ENCODE results near the gene USP25.

USP25 gene

DNA sequence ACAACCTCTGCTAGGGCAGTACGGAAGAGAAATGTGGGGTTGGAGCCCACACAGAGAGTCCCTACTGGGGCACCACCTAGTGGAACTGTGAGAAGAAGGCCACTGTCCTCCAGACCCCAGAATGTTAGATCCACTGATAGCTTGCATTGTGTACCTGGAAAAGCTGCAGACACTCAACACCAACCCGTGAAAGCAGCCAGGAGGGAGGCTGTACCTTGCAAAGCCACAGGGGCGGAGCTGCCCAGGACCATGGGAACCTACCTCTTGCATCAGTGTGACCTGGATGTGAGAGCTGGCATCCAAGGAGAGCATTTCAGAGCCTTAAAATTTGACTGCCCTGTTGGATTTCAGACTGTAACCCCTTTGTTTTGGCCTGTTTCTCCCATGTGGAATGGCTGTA lies 85.5 kb downstream of the USP25 start:
- Histone ChIP-seq H3K36me3 (ENCODE audit: insufficient read depth, low read length) (peaks cover 69% of the 10 kb centered on the region), H3K9me3 (ENCODE audit: low read depth, low read length) (peaks cover 9% of the 10 kb centered on the region; the same call in 1 of the 2 replicates), H3K9ac (ENCODE audit: insufficient read length) (no peak overlapping the region), H3K4me3 (no peak overlapping the region), H3K27ac (no peak overlapping the region)
- DNase-seq (ENCODE audit: low read depth, low spot score) = no peak
- no peak for TF ChIP-seq EZH2 (IDR thresholded peaks at IDR 0.05)
- no peak for TF ChIP-seq POLR2AphosphoS5 (IDR thresholded peaks at IDR 0.05; ENCODE audit: borderline replicate concordance, low read depth, low read length)
- no peak for TF ChIP-seq FOXP2 (optimal IDR thresholded peaks at IDR 0.05; ENCODE audit: control extremely low read depth, extremely low read length, insufficient read depth)

DNA sequence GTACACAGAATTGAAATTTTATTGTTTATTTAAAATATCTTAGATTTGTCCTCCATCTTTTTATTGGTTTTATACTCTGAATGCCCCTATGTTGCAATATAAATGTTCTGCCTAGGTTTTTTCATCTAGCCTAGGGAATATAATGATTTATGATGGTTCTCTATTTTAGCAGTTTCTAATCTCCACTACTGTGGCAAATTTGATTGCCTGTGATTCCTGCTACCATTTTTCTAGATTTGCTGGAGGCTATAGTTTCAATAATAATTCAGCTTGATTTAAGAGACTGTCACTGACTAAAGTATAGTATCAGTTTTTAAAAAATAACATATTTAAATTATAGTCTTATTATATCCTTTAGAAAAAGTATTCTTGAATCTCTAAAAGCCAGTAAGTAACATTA lies 90.5 kb downstream of the USP25 start:
- Histone ChIP-seq H3K9me3 (ENCODE audit: low read depth, low read length) (no peaks in the 10 kb centered on the region), H3K36me3 (ENCODE audit: insufficient read depth, low read length) (peaks cover 39% of the 10 kb centered on the region), H3K4me3 (no peak overlapping the region), H3K9ac (ENCODE audit: insufficient read length) (no peak overlapping the region), H3K27ac (peak overlapping the region; percentile 32; the same call in 1 of the 2 replicates)
- TF ChIP-seq POLR2AphosphoS5 (IDR thresholded peaks at IDR 0.05; ENCODE audit: borderline replicate concordance, low read depth, low read length) (no peak), FOXP2 (optimal IDR thresholded peaks at IDR 0.05; ENCODE audit: control extremely low read depth, extremely low read length, insufficient read depth) (no peak), EZH2 (IDR thresholded peaks at IDR 0.05) (no peak)
- DNase-seq (ENCODE audit: low read depth, low spot score) = peak; percentile 64

DNA sequence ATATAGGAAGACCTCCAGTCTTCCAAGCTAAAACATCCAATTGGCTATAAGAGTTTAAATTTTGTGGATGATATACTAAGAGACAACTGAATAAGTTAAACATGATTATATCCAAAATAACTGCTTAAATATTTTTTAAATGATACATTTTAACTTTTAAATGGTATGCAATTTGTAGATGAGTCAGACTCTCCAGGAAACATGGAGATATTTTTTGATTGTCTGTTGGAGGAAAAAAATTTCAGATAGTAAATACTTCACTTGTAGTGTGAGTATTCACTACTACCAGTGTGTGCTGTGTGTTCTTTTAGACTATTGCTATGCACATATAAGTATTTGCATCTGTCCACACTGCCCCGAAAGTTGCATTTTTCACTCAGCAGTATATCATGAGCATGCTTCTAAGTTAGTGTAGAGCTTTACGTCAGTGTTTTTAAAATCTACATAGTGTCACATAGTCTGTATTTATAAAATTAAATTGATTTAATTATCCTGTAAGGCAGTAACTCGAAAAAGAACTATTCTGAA lies 91.1 kb downstream of the USP25 start:
- DNase-seq (ENCODE audit: low read depth, low spot score) = no peak
- no peak overlapping the region for H3K4me3 ChIP-seq
- TF ChIP-seq POLR2AphosphoS5 (IDR thresholded peaks at IDR 0.05; ENCODE audit: borderline replicate concordance, low read depth, low read length) = no peak
- no peak for TF ChIP-seq FOXP2 (optimal IDR thresholded peaks at IDR 0.05; ENCODE audit: control extremely low read depth, extremely low read length, insufficient read depth)
- no peak for TF ChIP-seq EZH2 (IDR thresholded peaks at IDR 0.05)
- H3K27ac ChIP-seq = peak overlapping the region; percentile 32; the same call in 1 of the 2 replicates
- no peaks in the 10 kb centered on the region for H3K9me3 ChIP-seq (ENCODE audit: low read depth, low read length)
- peaks cover 35% of the 10 kb centered on the region for H3K36me3 ChIP-seq (ENCODE audit: insufficient read depth, low read length)
- no peak overlapping the region for H3K9ac ChIP-seq (ENCODE audit: insufficient read length)

DNA sequence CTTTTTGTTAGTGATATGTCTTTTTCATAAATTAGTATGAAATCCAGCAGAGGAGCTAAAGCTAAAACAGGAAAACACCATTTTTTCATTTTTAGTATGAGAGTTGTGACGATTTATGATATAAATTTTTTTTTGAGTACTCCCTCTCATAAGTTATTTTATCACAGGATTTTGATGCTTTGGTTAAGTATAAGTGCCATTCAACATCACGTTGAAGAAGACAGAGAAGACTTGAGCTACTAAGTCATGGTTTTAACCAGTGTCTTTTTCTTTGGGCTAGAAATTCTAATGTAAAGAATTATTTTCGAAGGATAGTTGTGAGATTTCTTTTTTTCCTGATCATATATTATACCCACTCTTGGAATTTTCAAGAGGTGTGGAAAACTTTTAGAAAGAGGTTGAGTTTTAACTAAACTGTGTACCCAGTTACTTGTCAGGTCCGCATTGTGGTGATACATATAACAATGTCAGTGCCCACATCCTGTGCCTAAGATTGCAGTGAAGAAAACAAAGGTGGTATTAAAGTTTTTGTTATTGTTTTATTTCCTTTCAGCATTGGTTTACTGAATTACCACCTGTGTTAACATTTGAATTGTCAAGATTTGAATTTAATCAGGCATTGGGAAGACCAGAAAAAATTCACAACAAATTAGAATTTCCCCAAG lies 93.8 kb downstream of the USP25 start:
- no peak overlapping the region for H3K4me3 ChIP-seq
- peaks cover 28% of the 10 kb centered on the region for H3K36me3 ChIP-seq (ENCODE audit: insufficient read depth, low read length)
- H3K9ac ChIP-seq (ENCODE audit: insufficient read length) = no peak overlapping the region
- TF ChIP-seq EZH2 (IDR thresholded peaks at IDR 0.05) = no peak
- TF ChIP-seq POLR2AphosphoS5 (IDR thresholded peaks at IDR 0.05; ENCODE audit: borderline replicate concordance, low read depth, low read length) = no peak
- TF ChIP-seq FOXP2 (optimal IDR thresholded peaks at IDR 0.05; ENCODE audit: control extremely low read depth, extremely low read length, insufficient read depth) = no peak
- H3K27ac ChIP-seq = no peak overlapping the region
- no peaks in the 10 kb centered on the region for H3K9me3 ChIP-seq (ENCODE audit: low read depth, low read length)
- DNase-seq (ENCODE audit: low read depth, low spot score) = no peak

DNA sequence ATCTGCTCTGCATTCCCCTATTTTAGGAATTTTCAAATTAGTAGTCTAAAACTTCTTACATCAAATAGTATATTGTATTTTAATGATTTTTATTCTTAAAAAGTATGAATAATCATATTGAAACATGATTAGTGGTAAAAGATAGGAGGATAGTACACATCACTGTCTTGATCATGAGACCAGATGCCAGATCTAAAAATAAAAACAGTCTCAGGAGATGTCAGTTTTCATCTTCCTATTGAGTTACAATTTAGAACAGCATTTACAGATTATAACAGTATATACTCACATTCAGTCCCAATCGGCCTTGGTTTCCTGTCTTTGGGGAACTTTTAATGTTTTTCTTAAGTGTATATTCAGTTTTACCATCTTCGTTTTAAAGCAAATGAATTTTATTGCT lies 95.9 kb downstream of the USP25 start:
- DNase-seq (ENCODE audit: low read depth, low spot score) = no peak
- H3K27ac ChIP-seq = no peak overlapping the region; the same call in 1 of the 2 replicates
- TF ChIP-seq POLR2AphosphoS5 (IDR thresholded peaks at IDR 0.05; ENCODE audit: borderline replicate concordance, low read depth, low read length) (no peak), FOXP2 (optimal IDR thresholded peaks at IDR 0.05; ENCODE audit: control extremely low read depth, extremely low read length, insufficient read depth) (no peak), EZH2 (IDR thresholded peaks at IDR 0.05) (no peak)
- H3K4me3 ChIP-seq = no peak overlapping the region
- no peaks in the 10 kb centered on the region for H3K9me3 ChIP-seq (ENCODE audit: low read depth, low read length)
- H3K36me3 ChIP-seq (ENCODE audit: insufficient read depth, low read length) = peaks cover 36% of the 10 kb centered on the region
- H3K9ac ChIP-seq (ENCODE audit: insufficient read length) = no peak overlapping the region

DNA sequence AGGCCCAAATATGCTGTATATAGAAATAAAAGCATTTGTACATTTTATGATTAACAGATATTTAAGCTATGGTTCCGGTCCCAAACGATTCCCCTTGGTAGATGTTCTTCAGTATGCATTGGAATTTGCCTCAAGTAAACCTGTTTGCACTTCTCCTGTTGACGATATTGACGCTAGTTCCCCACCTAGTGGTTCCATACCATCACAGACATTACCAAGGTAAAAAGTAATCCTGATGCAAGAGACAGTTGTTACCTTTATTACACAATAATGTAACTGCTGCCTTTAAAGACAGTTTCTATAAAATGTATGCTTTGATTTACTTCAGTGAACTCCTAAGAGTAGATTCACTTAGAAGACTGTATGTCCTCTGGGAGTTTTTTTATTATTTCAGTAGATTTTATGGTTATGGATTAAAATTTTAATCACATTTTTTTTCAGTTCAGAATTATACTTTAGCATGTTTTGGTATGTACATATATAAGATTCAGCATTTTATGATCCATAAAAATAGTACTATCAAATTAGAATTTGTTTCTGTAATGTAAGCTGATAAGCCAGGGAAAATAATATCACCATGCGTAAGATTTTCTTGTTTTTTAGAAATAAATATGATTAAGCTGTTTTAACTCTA lies 96.5 kb downstream of the USP25 start:
- TF ChIP-seq POLR2AphosphoS5 (IDR thresholded peaks at IDR 0.05; ENCODE audit: borderline replicate concordance, low read depth, low read length) (no peak), EZH2 (IDR thresholded peaks at IDR 0.05) (no peak), FOXP2 (optimal IDR thresholded peaks at IDR 0.05; ENCODE audit: control extremely low read depth, extremely low read length, insufficient read depth) (no peak)
- Histone ChIP-seq H3K9me3 (ENCODE audit: low read depth, low read length) (no peaks in the 10 kb centered on the region), H3K9ac (ENCODE audit: insufficient read length) (peak overlapping the region; percentile 8), H3K4me3 (no peak overlapping the region), H3K27ac (peak overlapping the region; percentile 4), H3K36me3 (ENCODE audit: insufficient read depth, low read length) (peaks cover 41% of the 10 kb centered on the region)
- no peak for DNase-seq (ENCODE audit: low read depth, low spot score)

DNA sequence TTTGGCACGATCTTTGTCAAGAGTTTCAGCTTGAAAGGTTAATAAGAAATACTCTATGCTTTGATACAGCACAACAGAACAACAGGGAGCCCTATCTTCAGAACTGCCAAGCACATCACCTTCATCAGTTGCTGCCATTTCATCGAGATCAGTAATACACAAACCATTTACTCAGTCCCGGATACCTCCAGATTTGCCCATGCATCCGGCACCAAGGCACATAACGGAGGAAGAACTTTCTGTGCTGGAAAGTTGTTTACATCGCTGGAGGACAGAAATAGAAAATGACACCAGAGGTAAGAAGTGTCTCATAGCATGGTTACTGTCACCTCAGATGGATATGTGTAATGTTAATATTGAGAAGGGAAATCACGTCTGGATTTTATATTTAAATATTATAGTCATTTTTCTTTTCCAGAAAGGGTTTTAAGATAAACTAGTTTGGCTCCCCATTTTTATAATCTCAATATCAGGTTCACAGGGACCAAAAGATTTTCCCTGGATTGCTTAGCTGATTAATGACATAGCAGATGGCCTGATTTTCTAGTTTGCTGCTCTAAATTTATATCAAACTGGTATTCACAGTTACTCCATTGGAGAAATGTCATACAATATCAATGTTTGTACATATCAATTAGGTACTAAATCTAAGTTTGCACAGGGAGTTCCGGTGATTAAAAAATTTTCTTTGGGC lies 97.3 kb downstream of the USP25 start:
- Histone ChIP-seq H3K4me3 (no peak overlapping the region), H3K9ac (ENCODE audit: insufficient read length) (no peak overlapping the region), H3K36me3 (ENCODE audit: insufficient read depth, low read length) (peaks cover 47% of the 10 kb centered on the region), H3K9me3 (ENCODE audit: low read depth, low read length) (no peaks in the 10 kb centered on the region), H3K27ac (peak overlapping the region; percentile 4)
- TF ChIP-seq FOXP2 (optimal IDR thresholded peaks at IDR 0.05; ENCODE audit: control extremely low read depth, extremely low read length, insufficient read depth) (no peak), EZH2 (IDR thresholded peaks at IDR 0.05) (no peak), POLR2AphosphoS5 (IDR thresholded peaks at IDR 0.05; ENCODE audit: borderline replicate concordance, low read depth, low read length) (no peak)
- no peak for DNase-seq (ENCODE audit: low read depth, low spot score)

DNA sequence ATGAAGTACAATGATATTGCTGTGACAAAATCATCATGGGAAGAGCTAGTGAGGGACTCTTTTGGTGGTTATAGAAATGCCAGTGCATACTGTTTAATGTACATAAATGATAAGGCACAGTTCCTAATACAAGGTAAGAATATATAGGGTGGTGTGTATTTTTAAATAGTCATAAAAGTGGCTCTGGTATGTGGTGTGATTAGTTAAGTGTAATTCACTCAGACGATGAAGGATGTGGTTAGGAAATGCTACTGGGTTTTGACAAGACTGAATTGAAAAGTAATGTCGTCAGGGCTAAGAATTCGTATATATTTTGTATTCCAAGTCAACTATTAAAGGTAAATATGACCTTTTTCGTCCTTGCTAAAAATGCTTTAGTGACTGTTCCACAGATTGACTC lies 101.7 kb downstream of the USP25 start:
- no peak overlapping the region for H3K4me3 ChIP-seq
- peaks cover 44% of the 10 kb centered on the region for H3K36me3 ChIP-seq (ENCODE audit: insufficient read depth, low read length)
- no peak overlapping the region for H3K27ac ChIP-seq
- H3K9ac ChIP-seq (ENCODE audit: insufficient read length) = no peak overlapping the region
- no peak for DNase-seq (ENCODE audit: low read depth, low spot score)
- no peaks in the 10 kb centered on the region for H3K9me3 ChIP-seq (ENCODE audit: low read depth, low read length)
- TF ChIP-seq POLR2AphosphoS5 (IDR thresholded peaks at IDR 0.05; ENCODE audit: borderline replicate concordance, low read depth, low read length) (no peak), EZH2 (IDR thresholded peaks at IDR 0.05) (no peak), FOXP2 (optimal IDR thresholded peaks at IDR 0.05; ENCODE audit: control extremely low read depth, extremely low read length, insufficient read depth) (no peak)
